Progenitor cell of endocrine pancreas (in vitro differentiated cells): ENCODE results near the gene SFSWAP. TPM values are rescaled to one million over a fixed set of nuclear protein-coding genes. Genes with fewer than 3 reads are reported as not detected.

Experiments
- DNase-seq: peaks from one replicate; pipeline ENCODE4 v3.0.0; 2021; ENCODE audit warnings: low spot score; ENCODE audit not compliant: unreplicated experiment
- H3K27ac Mint-ChIP-seq: 2 replicates; pipeline ENCODE4 v1.8.0; 2021; ENCODE audit warnings: mild to moderate bottlenecking, moderate library complexity, mixed read lengths
- H3K27me3 Mint-ChIP-seq: 2 replicates; pipeline ENCODE4 v1.8.0; 2021; ENCODE audit warnings: mixed read lengths
- H3K36me3 Mint-ChIP-seq: 2 replicates; pipeline ENCODE4 v1.8.0; 2022; ENCODE audit warnings: mixed read lengths; ENCODE audit not compliant: insufficient read depth
- H3K4me1 Mint-ChIP-seq: 2 replicates; pipeline ENCODE4 v1.8.0; 2021; ENCODE audit warnings: low read depth, mixed read lengths
- H3K4me3 Mint-ChIP-seq: 2 replicates; pipeline ENCODE4 v1.8.0; 2021; ENCODE audit warnings: low read depth, mild to moderate bottlenecking, moderate library complexity, mixed read lengths
- H3K9me3 Mint-ChIP-seq: 2 replicates; pipeline ENCODE4 v1.8.0; 2021; ENCODE audit warnings: low read depth, mixed read lengths
- total RNA-seq: library from RNA; stranded (reverse); gene quantifications from 2 replicates; pipeline ENCODE4 v1.2.1, GENCODE V29; 2021
- TF ChIP-seq, protein P1 (sequence below): fragments of 200-600 bp; sonication (generic); IDR thresholded peaks from one replicate; pipeline ENCODE4 v1.5.0; 2021; ENCODE audit warnings: antibody characterized with exemption, mild to moderate bottlenecking; ENCODE audit not compliant: unreplicated experiment

Gene SFSWAP
- total RNA-seq, 1 donor from 2014 or later: 62.1 TPM

GRCh38 chr12:131671871-131672270 lies 39.0 kb upstream of the SFSWAP start:
- no peak for DNase-seq
- Mint-ChIP-seq H3K4me1 (no peaks in the 10 kb centered on the region), H3K27me3 (peaks cover 35% of the 10 kb centered on the region), H3K4me3 (no peak overlapping the region), H3K27ac (no peak overlapping the region), H3K36me3 (no peaks in the 10 kb centered on the region), H3K9me3 (no peaks in the 10 kb centered on the region)
- TF ChIP-seq, protein P1, sequence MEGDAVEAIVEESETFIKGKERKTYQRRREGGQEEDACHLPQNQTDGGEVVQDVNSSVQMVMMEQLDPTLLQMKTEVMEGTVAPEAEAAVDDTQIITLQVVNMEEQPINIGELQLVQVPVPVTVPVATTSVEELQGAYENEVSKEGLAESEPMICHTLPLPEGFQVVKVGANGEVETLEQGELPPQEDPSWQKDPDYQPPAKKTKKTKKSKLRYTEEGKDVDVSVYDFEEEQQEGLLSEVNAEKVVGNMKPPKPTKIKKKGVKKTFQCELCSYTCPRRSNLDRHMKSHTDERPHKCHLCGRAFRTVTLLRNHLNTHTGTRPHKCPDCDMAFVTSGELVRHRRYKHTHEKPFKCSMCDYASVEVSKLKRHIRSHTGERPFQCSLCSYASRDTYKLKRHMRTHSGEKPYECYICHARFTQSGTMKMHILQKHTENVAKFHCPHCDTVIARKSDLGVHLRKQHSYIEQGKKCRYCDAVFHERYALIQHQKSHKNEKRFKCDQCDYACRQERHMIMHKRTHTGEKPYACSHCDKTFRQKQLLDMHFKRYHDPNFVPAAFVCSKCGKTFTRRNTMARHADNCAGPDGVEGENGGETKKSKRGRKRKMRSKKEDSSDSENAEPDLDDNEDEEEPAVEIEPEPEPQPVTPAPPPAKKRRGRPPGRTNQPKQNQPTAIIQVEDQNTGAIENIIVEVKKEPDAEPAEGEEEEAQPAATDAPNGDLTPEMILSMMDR: no peak

GRCh38 chr12:131672311-131672940 lies 38.5 kb upstream of the SFSWAP start:
- Mint-ChIP-seq H3K27me3 (peaks cover 31% of the 10 kb centered on the region), H3K36me3 (no peaks in the 10 kb centered on the region), H3K4me3 (no peak overlapping the region), H3K9me3 (no peaks in the 10 kb centered on the region), H3K4me1 (no peaks in the 10 kb centered on the region), H3K27ac (no peak overlapping the region)
- TF ChIP-seq, protein P1: no peak
- DNase-seq: no peak

GRCh38 chr12:131672941-131673887 lies 37.7 kb upstream of the SFSWAP start:
- Mint-ChIP-seq H3K27ac (no peak overlapping the region), H3K4me3 (no peak overlapping the region), H3K9me3 (no peaks in the 10 kb centered on the region), H3K27me3 (peaks cover 29% of the 10 kb centered on the region), H3K4me1 (no peaks in the 10 kb centered on the region), H3K36me3 (no peaks in the 10 kb centered on the region)
- TF ChIP-seq, protein P1: no peak
- DNase-seq: no peak

DNA sequence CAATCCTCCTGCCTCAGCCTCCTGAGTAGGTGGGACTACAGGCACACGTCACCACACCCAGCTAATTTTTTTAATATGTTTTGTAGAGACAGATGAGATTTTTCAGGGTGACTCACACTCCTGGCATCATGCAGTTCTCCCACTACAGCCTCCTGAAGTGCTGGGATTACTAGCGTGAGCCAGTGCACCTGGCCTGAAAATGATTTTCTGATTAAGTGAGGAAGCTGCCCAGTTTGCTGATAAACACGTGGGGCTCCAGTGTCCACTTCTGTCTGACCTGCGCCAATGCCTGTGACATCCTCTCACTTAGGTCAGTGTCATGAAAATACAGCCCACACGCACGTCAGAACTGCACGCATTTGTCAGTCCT lies 37.0 kb upstream of the SFSWAP start:
- Mint-ChIP-seq H3K4me1 (no peaks in the 10 kb centered on the region), H3K36me3 (no peaks in the 10 kb centered on the region), H3K27ac (no peak overlapping the region), H3K27me3 (peaks cover 28% of the 10 kb centered on the region), H3K9me3 (no peaks in the 10 kb centered on the region), H3K4me3 (no peak overlapping the region)
- TF ChIP-seq, protein P1: no peak
- no peak for DNase-seq

DNA sequence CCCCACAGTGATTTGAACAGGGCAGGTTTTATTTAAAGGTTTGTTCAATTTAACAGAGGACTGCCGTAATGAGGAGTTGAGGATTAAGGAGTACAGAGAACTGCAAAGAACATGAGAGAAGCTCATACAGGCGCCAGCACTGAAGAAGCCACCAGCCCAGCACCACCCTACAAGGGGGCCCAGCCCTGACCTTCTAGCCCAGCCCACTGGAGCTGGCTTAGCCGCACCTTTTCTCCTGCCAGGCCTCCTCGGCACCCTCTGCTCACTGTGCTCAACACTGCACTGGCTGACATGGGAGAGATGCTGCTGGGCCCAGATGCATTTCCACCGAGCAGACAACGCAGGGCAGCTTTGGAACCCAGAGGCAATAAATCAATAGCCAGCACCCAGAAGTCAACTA lies 36.5 kb upstream of the SFSWAP start:
- no peak for DNase-seq
- peaks cover 26% of the 10 kb centered on the region for H3K27me3 Mint-ChIP-seq
- H3K9me3 Mint-ChIP-seq: no peaks in the 10 kb centered on the region
- TF ChIP-seq, protein P1: no peak
- no peak overlapping the region for H3K27ac Mint-ChIP-seq
- H3K4me3 Mint-ChIP-seq: no peak overlapping the region
- no peaks in the 10 kb centered on the region for H3K36me3 Mint-ChIP-seq
- H3K4me1 Mint-ChIP-seq: no peaks in the 10 kb centered on the region
